Measurements from ENCODE around the gene IL1F10. TPM values are rescaled to one million over a fixed set of nuclear protein-coding genes. Genes with fewer than 3 reads are reported as not detected.

Gene IL1F10
- total and polyA plus RNA-seq, 10 of the 15 experiments (the other 5 are each of a cell fraction or from before 2014, with no cell fraction given): not detected

- TF ChIP-seq ZBTB33 (IDR thresholded peaks at IDR 0.05): no peak
- no peak for TF ChIP-seq ELK1 (IDR thresholded peaks at IDR 0.05; ENCODE audit: low read depth, low read length)
- TF ChIP-seq CHD2 (IDR thresholded peaks at IDR 0.05; ENCODE audit: borderline replicate concordance, low read depth, low read length): no peak
These were observed 29.5 kb upstream of the IL1F10 start (continued) for GRCh38 chr2:113038291-113038690.

GRCh38 chr2:113039158-113039557 is 28.6 kb upstream of the IL1F10 start:
- intact Hi-C loops (cut with micrococcal nuclease; ENCODE audit: unreplicated experiment): no loop called here
- no peak overlapping the region for H3K27ac ChIP-seq (ENCODE audit: control insufficient read depth, insufficient read depth)
- ChIA-PET SMC1A (ENCODE audit: uncharacterized antibody, unreplicated experiment) (no interaction called here), RAD21 (ENCODE audit: unreplicated experiment) (no interaction called here), POLR2A (no interaction called here), CTCF (no interaction called here)
- no peak overlapping the region for H3K4me2 ChIP-seq (ENCODE audit: control insufficient read depth, insufficient read depth)
- ATAC-seq: no peak
- no TSS peak for BruUV-seq (replicated peaks)
- peaks cover 0 to 3% of the 10 kb centered on the region in 2 experiments; a peak in 1 of 4 replicates for H3K27me3 ChIP-seq (replicated peaks in 1 of 2; ENCODE audit: control insufficient read depth in 2 of 2, insufficient read depth in 2 of 2, low read length in 1 of 2)
- TF ChIP-seq ZBTB4 (CRISPR knock-in tag; IDR thresholded peaks at IDR 0.05): no peak
- TF ChIP-seq ATF3 (IDR thresholded peaks at IDR 0.05; ENCODE audit: borderline replicate concordance, extremely low read depth, low read depth, low read length): no peak
- no peak for TF ChIP-seq SPI1 (IDR thresholded peaks at IDR 0.05; ENCODE audit: borderline replicate concordance, insufficient read depth, low read depth, low read length)
- no peak for TF ChIP-seq BCL3 (IDR thresholded peaks at IDR 0.05; ENCODE audit: borderline replicate concordance, insufficient read depth, low read depth, low read length, poor library complexity, severe bottlenecking)
- TF ChIP-seq RCOR1 (conservative IDR thresholded peaks at IDR 0.05; ENCODE audit: low read depth, low read length): no peak
- TF ChIP-seq CBX5 (IDR thresholded peaks at IDR 0.05; ENCODE audit: low read depth): no peak
- TF ChIP-seq IRF3 (IDR thresholded peaks at IDR 0.05): no peak
- no peak for TF ChIP-seq ZSCAN29 (IDR thresholded peaks at IDR 0.05)
- no peak for DNase-seq (ENCODE audit: low read depth, low spot score)
- no peaks in the 10 kb centered on the region for H3K9me3 ChIP-seq (replicated peaks; ENCODE audit: control insufficient read depth, insufficient read depth, low read length)
- no peaks in the 10 kb centered on the region for H3K4me1 ChIP-seq (ENCODE audit: control insufficient read depth, insufficient read depth, low read length)
- H4K20me1 ChIP-seq (ENCODE audit: control insufficient read depth, insufficient read depth): no peaks in the 10 kb centered on the region
- in situ Hi-C loops (cut with MboI): no loop called here
- no peaks in the 10 kb centered on the region for H3K79me2 ChIP-seq (ENCODE audit: control insufficient read depth, insufficient read depth, low read length)
- no peak overlapping the region for H2AFZ ChIP-seq (ENCODE audit: control insufficient read depth, low read depth, low read length)
- no peak for FAIRE-seq
- H3K36me3 ChIP-seq (ENCODE audit: control insufficient read depth in 2 of 2, insufficient read depth in 2 of 2, low read length in 1 of 2): no peaks in the 10 kb centered on the region
- WGBS (ENCODE audit: insufficient coverage, insufficient replicate concordance, low lambda C conversion rate, missing lambda C conversion rate): 56% methylated on average over 2 of the region's 2 CpGs
- H3K4me3 ChIP-seq: no peak overlapping the region
- no peak overlapping the region for H3K9ac ChIP-seq (ENCODE audit: control insufficient read depth, insufficient read depth, low read length)
